ENCODE results near the gene TRAPPC5. TPM values are rescaled to one million over a fixed set of nuclear protein-coding genes. Genes with fewer than 3 reads are reported as not detected.

TRAPPC5 gene
- polyA plus RNA-seq, 1 of the 3 experiments (the other 2 are of a cell fraction): 49.4 TPM

- H3K9me2 ChIP-seq: no peaks in the 10 kb centered on the region
- ChIA-PET CTCF (interaction anchor here (1.2 to 3.8 kb wide), 3 partner anchors 108 to 322 kb away, joined by 3 to 22 read pairs (median 10); no protein-coding TSS in a partner anchor), POLR2A (no interaction called here)
- 38% methylated on average over 7 of the region's 7 CpGs for WGBS (ENCODE audit: low lambda C conversion rate)
- no peak overlapping the region for H2AFZ ChIP-seq (ENCODE audit: low read depth)
- H3F3A ChIP-seq (replicated peaks; ENCODE audit: insufficient read depth): no peaks in the 10 kb centered on the region
- H3K9ac ChIP-seq: no peak overlapping the region
- no peaks in the 10 kb centered on the region for H3K36me3 ChIP-seq (replicated peaks in 1 of 2; ENCODE audit: control insufficient read depth in 1 of 2, insufficient read depth in 2 of 2, low read length in 1 of 2)
- peaks cover 42% of the 10 kb centered on the region for H3K27me3 ChIP-seq (ENCODE audit: insufficient read depth)
- H3K4me3 ChIP-seq (ENCODE audit: low read depth in 2 of 2, low read length in 1 of 2): no peak overlapping the region
- H3K9me3 ChIP-seq: no peaks in the 10 kb centered on the region
- DNase-seq: no peak
- H3K4me1 ChIP-seq (ENCODE audit: control insufficient read depth in 1 of 2, insufficient read depth in 2 of 2, low read depth in 1 of 2, low read length in 1 of 2): peaks cover 0 to 6% of the 10 kb centered on the region in 2 experiments; a peak in 1 of 4 replicates
- TF ChIP-seq YY1 (IDR thresholded peaks at IDR 0.05; ENCODE audit: low read depth) (no peak), REST (IDR thresholded peaks at IDR 0.05; ENCODE audit: low read depth, low read length) (no peak), USF2 (IDR thresholded peaks at IDR 0.05; ENCODE audit: borderline replicate concordance, low read depth, low read length) (no peak), RXRA (IDR thresholded peaks at IDR 0.05; ENCODE audit: borderline replicate concordance, low read depth) (no peak), SMC3 (IDR thresholded peaks at IDR 0.05; ENCODE audit: low read depth, low read length) (no peak), GABPA (IDR thresholded peaks at IDR 0.05; ENCODE audit: low read depth) (no peak), TAF1 (IDR thresholded peaks at IDR 0.05; ENCODE audit: borderline replicate concordance, low read depth, low read length) (no peak), MEF2A (IDR thresholded peaks at IDR 0.05; ENCODE audit: borderline replicate concordance, low read depth) (no peak), EP300 (IDR thresholded peaks at IDR 0.05; ENCODE audit: borderline replicate concordance in 1 of 2, low read depth in 1 of 2, low read length in 1 of 2) (no peak), RAD21 (IDR thresholded peaks at IDR 0.05; ENCODE audit: low read length) (no peak), FOXJ3 (CRISPR knock-in tag; IDR thresholded peaks at IDR 0.05) (no peak), CTCF (IDR thresholded peaks at IDR 0.05) (no peak), SIN3A (IDR thresholded peaks at IDR 0.05; ENCODE audit: borderline replicate concordance, low read depth, low read length) (no peak), NRF1 (IDR thresholded peaks at IDR 0.05; ENCODE audit: low read depth, low read length) (no peak)
- TF ChIP-seq, protein P1, sequence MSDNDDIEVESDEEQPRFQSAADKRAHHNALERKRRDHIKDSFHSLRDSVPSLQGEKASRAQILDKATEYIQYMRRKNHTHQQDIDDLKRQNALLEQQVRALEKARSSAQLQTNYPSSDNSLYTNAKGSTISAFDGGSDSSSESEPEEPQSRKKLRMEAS (IDR thresholded peaks at IDR 0.05; ENCODE audit: low read depth): no peak
- TF ChIP-seq, protein P2, sequence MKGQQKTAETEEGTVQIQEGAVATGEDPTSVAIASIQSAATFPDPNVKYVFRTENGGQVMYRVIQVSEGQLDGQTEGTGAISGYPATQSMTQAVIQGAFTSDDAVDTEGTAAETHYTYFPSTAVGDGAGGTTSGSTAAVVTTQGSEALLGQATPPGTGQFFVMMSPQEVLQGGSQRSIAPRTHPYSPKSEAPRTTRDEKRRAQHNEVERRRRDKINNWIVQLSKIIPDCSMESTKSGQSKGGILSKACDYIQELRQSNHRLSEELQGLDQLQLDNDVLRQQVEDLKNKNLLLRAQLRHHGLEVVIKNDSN (IDR thresholded peaks at IDR 0.05; ENCODE audit: borderline replicate concordance, low read depth): no peak
- TF ChIP-seq, protein P3, sequence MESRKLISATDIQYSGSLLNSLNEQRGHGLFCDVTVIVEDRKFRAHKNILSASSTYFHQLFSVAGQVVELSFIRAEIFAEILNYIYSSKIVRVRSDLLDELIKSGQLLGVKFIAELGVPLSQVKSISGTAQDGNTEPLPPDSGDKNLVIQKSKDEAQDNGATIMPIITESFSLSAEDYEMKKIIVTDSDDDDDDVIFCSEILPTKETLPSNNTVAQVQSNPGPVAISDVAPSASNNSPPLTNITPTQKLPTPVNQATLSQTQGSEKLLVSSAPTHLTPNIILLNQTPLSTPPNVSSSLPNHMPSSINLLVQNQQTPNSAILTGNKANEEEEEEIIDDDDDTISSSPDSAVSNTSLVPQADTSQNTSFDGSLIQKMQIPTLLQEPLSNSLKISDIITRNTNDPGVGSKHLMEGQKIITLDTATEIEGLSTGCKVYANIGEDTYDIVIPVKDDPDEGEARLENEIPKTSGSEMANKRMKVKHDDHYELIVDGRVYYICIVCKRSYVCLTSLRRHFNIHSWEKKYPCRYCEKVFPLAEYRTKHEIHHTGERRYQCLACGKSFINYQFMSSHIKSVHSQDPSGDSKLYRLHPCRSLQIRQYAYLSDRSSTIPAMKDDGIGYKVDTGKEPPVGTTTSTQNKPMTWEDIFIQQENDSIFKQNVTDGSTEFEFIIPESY (IDR thresholded peaks at IDR 0.05; ENCODE audit: borderline replicate concordance, low read depth): no peak
- no peak overlapping the region for H3K4me2 ChIP-seq
- peaks cover 7% of the 10 kb centered on the region for H3K79me2 ChIP-seq (ENCODE audit: insufficient read depth)
- H3K27ac ChIP-seq (ENCODE audit: low read depth in 2 of 2, low read length in 1 of 2): no peak overlapping the region
- no peaks in the 10 kb centered on the region for H4K20me1 ChIP-seq (ENCODE audit: insufficient read depth)
Observed at GRCh38 chr19:7676376-7676775, 4.3 kb upstream of the TRAPPC5 start.
